Right lung (tissue), 10 donors: ENCODE results near the gene NDUFS6. TPM values are rescaled to one million over a fixed set of nuclear protein-coding genes. Genes with fewer than 3 reads are reported as not detected.

Experiments used
- DNase-seq, 2 donors: peaks; one replicate each; pipeline ENCODE4 v3.0.0-alpha.2; 2013
- long read RNA-seq, 8 donors: transcript quantifications; one replicate each; lab custom pipeline, GENCODE V29; 2026
- polyA plus RNA-seq, 5 donors: library from polyadenylated mRNA; unstranded; fragments of 120-200 nt; gene quantifications; one replicate each; pipeline versions ENCODE4 v1.2.1 to v1.2.3, GENCODE V29; 2013; ENCODE audit warnings: inconsistent platforms in 1 of 5, low replicate concordance in 1 of 5; ENCODE audit not compliant: insufficient read length in 5 of 5, insufficient read depth in 1 of 5

NDUFS6 gene
- polyA plus RNA-seq = 10 to 100 TPM; 29.9 to 67.8 (median 38.1) TPM
- long read RNA-seq, donor 1, transcript NDUFS6-201 (4 exons, 1,082 nt) = major isoform, 54 of 86 reads
- long read RNA-seq, donor 1, partial matches to known transcripts = 25 of 86 reads
- long read RNA-seq, donor 1, other reads (novel, unspliced or antisense) = 6 of 86 reads
- long read RNA-seq, donor 2, transcript NDUFS6-201 (4 exons, 1,082 nt) = major isoform, 19 of 19 reads
- long read RNA-seq, donor 2, partial matches to known transcripts = 0 of 19 reads
- long read RNA-seq, donor 2, other reads (novel, unspliced or antisense) = 0 of 19 reads
- long read RNA-seq, donor 3, transcript NDUFS6-201 (4 exons, 1,082 nt) = major isoform, 44 of 68 reads
- long read RNA-seq, donor 3, partial matches to known transcripts = 17 of 68 reads
- long read RNA-seq, donor 3, other reads (novel, unspliced or antisense) = 6 of 68 reads
- long read RNA-seq, donor 4, transcript NDUFS6-201 (4 exons, 1,082 nt) = major isoform, 42 of 60 reads
- long read RNA-seq, donor 4, partial matches to known transcripts = 17 of 60 reads
- long read RNA-seq, donor 4, other reads (novel, unspliced or antisense) = 0 of 60 reads
- long read RNA-seq, donor 5, transcript NDUFS6-201 (4 exons, 1,082 nt) = major isoform, 85 of 122 reads
- long read RNA-seq, donor 5, partial matches to known transcripts = 28 of 122 reads
- long read RNA-seq, donor 5, other reads (novel, unspliced or antisense) = 7 of 122 reads
- long read RNA-seq, donor 6, transcript NDUFS6-201 (4 exons, 1,082 nt) = major isoform, 56 of 79 reads
- long read RNA-seq, donor 6, partial matches to known transcripts = 21 of 79 reads
- long read RNA-seq, donor 6, other reads (novel, unspliced or antisense) = 0 of 79 reads
- long read RNA-seq, donor 7, transcript NDUFS6-201 (4 exons, 1,082 nt) = major isoform, 36 of 36 reads
- long read RNA-seq, donor 7, partial matches to known transcripts = 0 of 36 reads
- long read RNA-seq, donor 7, other reads (novel, unspliced or antisense) = 0 of 36 reads
- long read RNA-seq, donor 8, transcript NDUFS6-201 (4 exons, 1,082 nt) = major isoform, 22 of 31 reads
- long read RNA-seq, donor 8, partial matches to known transcripts = 7 of 31 reads
- long read RNA-seq, donor 8, other reads (novel, unspliced or antisense) = 0 of 31 reads

GRCh38 chr5:1801222-1801966 is at the start of gene NDUFS6:
TSS of gene NDUFS6 (plus strand) at chr5:1801407. CDS start at chr5:1801418, 11 bp downstream.
- DNase-seq = peak; percentile 58 to 60

GRCh38 chr5:1751864-1752822 is 49.1 kb upstream of the NDUFS6 start:
- no peak for DNase-seq

GRCh38 chr5:1752881-1753280 is 48.3 kb upstream of the NDUFS6 start:
- DNase-seq = no peak

- DNase-seq = no peak
Measured at GRCh38 chr5:1753490-1753889, 47.7 kb upstream of the NDUFS6 start.

GRCh38 chr5:1754531-1755220 is 46.5 kb upstream of the NDUFS6 start:
- DNase-seq = no peak

GRCh38 chr5:1755321-1755949 is 45.8 kb upstream of the NDUFS6 start:
- no peak for DNase-seq

GRCh38 chr5:1756481-1756880 is 44.7 kb upstream of the NDUFS6 start:
- DNase-seq = no peak

GRCh38 chr5:1757511-1757910 is 43.7 kb upstream of the NDUFS6 start:
- no peak for DNase-seq

GRCh38 chr5:1758574-1758973 is 42.6 kb upstream of the NDUFS6 start:
- DNase-seq = no peak

GRCh38 chr5:1759378-1759970 is 41.7 kb upstream of the NDUFS6 start:
- no peak for DNase-seq

- no peak for DNase-seq
Measured at GRCh38 chr5:1760231-1760630, 41.0 kb upstream of the NDUFS6 start.

- DNase-seq = no peak
Measured at GRCh38 chr5:1760656-1761452, 40.4 kb upstream of the NDUFS6 start.

- no peak for DNase-seq
Measured at GRCh38 chr5:1761453-1761755, 39.8 kb upstream of the NDUFS6 start.

- no peak for DNase-seq
Measured at GRCh38 chr5:1762121-1762882, 38.9 kb upstream of the NDUFS6 start.

GRCh38 chr5:1762883-1763547 is 38.2 kb upstream of the NDUFS6 start:
- DNase-seq = no peak

GRCh38 chr5:1763548-1763911 is 37.7 kb upstream of the NDUFS6 start:
- peak; percentile 30 to 48 for DNase-seq
